Astrocyte of the spinal cord (primary cell): Measurements from ENCODE around the gene UQCR10.

Source experiments
- DNase-seq: peaks from one replicate; pipeline ENCODE4 v3.0.0; 2011; ENCODE audit warnings: low read depth, low spot score
- H3K4me3 ChIP-seq: 2 replicates; pipeline ENCODE4 v1.5.1; 2011; ENCODE audit warnings: low read depth, mild to moderate bottlenecking, low read length, moderate library complexity
- CTCF ChIP-seq: IDR thresholded peaks from 2 replicates; pipeline ENCODE4 v1.5.1; 2012; ENCODE audit warnings: low read depth, mild to moderate bottlenecking, low read length, inconsistent platforms
- in situ Hi-C: cut with HindIII; loops from 2 replicates; pipeline ENCODE4 v1.10.0; 2017; ENCODE audit warnings: low sequenced_read_pairs

The UQCR10 gene

GRCh38 chr22:29817724-29818123, 50.6 kb downstream of the UQCR10 start:
- in situ Hi-C loops: no loop called here
- H3K4me3 ChIP-seq: no peak overlapping the region
- DNase-seq: no peak
- no peak for TF ChIP-seq CTCF

- no peak for DNase-seq
- H3K4me3 ChIP-seq: no peak overlapping the region
- TF ChIP-seq CTCF: no peak
- in situ Hi-C loops: no loop called here
Measured at GRCh38 chr22:29819501-29819900, 52.3 kb downstream of the UQCR10 start.
